GM19455 (cell line): ENCODE measurements around the gene ZNF473.

Experiments used
- ATAC-seq: cut with Tn5 transposase; IDR thresholded peaks from one replicate; pipeline ENCODE4 v1.9.1; 2021; ENCODE audit not compliant: unreplicated experiment

The ZNF473 gene

DNA sequence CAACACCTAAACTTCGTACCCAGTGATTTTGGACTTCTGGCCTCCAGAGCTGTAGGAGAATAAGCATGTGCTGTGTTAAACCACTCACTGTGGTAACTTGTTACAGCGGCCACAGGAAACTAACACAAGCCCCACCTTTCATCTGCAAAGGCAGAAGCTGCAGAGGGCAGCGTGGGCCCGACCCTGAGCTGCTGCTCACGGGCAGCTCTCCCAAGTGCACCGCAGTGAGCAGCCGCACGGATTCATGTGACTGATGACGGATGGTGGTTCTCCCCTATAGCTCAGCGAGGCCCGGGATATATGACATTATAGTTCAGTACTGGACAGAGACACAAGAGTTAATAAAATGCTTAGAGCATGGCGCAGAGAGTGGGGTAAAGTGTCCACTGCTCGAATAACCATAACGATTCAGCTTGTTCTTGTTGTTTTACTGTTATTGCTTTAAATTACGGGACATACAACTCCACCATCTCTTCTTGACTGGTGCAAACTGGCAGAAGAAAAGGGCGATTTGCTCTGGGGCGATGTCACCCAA lies 22.5 kb upstream of the ZNF473 start:
- ATAC-seq, result no peak

DNA sequence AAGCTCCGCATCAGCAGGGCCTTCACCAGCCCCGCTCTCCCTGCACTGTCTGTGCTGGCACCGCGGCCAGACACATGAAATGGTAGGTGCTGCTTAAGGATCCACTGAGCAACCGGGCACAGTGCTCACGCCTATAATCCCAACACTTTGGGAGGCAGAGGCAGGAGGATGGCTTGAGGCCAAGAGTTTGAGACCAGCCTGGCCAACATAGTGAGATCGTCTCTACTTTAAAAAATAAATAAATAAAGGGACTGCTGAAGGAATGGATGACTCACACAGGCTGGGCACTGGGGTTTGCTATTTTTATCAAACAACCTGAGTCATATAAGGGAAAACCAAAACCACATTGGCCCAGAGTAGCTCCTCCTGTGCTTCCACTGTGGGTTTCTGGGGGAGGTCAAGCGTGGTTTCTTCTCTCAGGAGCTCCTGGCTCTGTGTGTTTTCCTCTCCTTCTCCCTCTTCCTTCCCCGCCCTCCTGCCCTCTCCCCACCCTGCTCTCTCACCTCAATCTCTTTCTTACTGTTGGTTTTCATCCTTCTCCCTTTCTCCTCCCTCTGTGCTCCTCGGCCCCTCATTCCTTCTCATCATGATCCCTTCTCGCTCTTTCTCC lies 21.9 kb upstream of the ZNF473 start:
- no peak for ATAC-seq

DNA sequence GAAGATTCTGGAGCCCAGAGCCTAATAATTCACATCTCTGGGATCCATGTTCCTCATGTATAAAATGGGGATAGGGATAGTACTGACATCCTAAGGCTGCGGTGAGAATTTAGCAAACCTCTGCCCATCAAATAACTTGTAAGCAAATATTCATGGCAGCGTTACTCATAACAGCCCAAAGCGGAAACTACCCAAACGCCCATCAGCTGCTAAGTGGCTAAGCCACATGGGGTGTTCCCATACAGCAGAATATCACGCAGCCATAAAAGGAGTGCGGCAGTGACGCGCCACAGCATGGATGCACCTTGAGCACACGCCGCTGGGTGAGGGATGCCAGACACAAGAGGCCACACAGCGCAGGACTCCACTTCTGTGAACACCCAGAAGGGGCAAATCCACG lies 20.4 kb upstream of the ZNF473 start:
- no peak for ATAC-seq

DNA sequence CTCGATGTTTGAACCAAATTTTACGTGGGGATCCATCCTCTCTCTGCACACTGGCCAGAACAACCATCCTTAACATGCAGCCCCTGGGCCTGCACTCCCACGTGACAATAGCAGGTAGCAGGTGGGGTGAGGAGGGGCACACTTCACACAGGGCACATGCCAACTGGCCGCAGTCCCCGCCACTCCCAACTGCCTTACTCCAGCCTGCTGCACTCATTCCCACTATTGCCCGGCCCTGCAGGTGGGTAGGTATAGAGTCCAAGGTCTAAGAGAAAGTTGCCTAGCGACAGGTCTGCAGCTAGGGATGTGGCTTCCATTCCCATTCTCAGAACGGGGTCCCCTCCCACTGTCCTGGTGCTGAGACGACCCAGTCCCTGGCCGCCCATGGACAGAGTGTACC lies 18.6 kb upstream of the ZNF473 start:
- ATAC-seq, result no peak

DNA sequence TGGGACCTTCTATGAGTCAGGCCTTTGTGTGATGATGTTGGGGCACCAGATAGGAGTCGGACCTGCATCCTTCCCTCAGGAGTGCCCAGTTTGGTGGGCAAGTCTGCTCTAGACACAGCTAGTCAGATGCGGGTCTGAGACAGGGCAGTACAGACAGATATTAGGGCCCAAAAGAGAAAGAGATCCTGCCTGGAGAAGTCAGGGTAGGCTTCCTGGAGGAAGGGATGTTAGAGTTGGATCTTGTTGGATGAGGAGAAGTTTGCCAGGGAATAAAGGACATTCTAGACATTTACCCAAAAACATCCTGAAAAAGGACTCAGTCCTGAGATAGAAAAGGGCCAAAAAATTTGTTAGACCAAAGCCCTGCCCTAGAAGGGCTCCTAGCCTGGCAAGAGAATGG lies 17.9 kb upstream of the ZNF473 start:
- no peak for ATAC-seq

DNA sequence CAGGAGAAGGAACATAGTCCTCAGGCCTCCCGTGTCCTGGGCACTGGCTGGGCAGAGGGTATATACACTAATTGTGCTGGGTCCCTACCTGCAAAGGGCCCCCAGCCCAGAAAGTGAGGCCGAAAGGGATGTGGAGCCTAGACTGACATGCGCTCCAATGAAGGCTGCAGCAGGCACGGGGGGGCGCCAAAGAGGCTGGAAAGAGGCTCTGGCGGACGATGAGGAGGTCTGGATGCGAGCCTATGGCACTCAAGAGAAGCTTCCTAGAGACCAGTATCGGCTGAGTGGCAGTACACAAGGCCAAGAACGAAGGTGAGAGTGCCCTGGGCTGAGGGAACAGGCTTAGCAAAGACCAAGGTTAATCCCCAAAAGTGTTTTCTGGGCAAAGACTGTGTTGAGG lies 17.3 kb upstream of the ZNF473 start:
- ATAC-seq, result no peak

DNA sequence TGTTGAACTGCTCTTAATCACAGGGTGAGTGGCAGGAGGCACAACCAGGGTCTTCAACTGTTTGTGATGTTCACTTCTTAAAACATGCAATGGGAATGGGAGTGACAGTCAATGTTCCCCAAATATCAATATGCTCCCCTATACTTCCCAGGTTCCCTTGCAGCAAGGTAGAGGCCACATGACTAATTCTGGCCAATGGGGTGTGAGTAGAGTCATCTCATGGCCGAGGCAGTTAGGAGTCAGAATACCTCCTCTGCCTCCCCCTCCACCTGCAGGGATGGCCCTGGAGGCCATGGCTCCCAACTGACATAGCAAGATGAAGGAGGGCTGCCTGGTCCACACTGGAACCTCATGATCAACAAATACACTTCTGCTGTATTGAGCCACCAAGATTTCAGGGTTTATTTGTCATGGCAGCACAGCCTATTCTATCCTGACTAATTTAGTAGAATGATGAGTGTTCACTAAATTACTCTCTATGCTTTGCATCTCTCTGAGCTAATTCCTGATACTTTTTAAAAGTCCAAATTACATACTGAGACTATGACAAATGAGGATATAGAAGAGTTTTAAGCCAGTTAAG lies 9.5 kb upstream of the ZNF473 start:
- no peak for ATAC-seq

DNA sequence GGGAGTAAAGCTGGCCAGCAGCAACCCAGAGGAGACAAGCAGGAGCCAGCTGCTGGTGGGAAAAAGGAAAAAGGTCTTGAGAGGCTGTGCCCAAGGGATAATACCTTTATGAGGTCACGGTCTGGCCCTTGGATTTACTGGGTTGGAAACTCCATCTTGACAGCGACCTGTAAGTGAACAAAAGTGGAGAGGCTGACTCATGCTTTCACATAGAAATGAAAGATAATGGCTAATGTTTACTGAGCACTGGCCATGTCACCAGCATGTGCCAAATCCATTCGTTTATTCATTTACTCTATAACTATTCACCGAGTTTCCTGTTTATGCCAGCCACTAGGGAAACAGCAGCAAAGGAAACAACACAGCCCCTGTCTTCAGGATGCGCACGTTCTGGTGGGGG lies 5.3 kb upstream of the ZNF473 start:
- ATAC-seq, result no peak

DNA sequence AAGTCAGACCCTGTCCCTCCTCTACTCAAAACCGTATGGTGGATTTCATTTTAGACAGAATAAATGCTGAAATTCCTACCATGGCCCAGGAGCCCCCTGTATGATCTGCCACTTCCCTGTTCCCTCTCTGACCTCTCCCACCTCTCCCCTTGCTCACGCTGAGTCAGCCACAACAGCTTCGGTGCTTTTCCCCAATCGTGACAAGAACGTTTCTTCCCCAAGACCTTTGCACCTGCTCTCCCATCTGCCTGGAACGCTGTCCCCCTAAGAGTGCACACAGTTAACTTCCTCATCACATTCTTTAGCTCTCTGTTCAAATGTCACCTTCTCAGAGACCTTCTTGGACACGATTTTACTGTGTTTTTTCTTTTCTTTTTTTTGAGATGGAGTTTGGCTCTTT lies 3.0 kb upstream of the ZNF473 start:
- no peak for ATAC-seq

DNA sequence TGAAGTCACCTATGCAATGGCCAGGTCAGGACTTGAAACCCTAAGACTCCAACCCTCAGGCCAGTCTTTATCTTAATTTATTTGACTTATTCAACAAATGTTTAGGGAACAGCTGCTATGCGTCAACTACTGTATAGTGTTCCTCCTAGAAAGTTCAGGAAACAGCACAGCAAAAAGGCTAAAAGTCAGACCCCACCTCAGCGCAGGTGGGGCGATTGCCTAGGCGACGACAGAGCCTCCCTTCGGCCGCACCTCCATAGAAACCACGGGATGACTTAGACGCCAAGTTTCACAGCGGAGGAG lies 1.1 kb upstream of the ZNF473 start:
- ATAC-seq, result peak; percentile 2

DNA sequence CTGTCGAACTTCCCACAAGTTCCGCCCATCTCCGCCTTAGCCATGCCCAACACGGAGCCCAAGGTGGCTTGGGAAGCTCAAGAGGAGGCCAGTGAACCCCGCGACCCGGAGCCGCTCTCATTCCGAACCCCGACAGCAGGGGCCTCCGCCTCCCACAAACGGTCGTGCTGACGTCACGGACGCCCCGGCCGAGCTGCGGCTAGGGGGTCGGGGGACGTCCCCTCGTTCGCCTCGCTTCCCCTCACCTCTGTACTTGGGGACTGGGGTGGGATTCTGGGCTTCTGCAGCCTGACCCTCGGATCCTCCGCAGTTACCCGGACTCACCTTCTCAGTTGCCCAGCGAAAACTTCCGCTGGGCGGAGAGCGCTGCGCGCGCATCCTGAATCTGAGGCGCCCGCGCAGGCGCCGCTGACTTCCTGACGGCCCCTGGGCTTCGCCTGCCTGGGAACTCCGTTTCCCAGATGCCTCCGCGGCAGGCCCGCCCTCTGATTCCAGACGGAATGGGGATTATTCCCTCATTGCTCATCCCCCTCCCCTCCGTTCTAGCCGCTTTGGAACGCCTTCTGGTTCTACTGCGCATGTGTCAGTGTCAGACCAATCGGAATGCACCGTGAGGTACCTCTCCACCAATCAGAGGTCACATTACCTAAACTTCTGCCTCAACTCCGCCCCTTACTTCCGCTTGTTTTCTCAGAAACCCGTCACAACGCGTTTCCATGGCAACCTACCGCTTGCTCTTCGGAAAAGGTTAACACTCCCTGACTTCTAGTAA lies 597 bp upstream of the ZNF473 start, which contains the start of gene VRK3:
Gene VRK3, minus strand, starts transcription at position 351 of the 772 bp plus-strand sequence. CDS start 9,210 bp downstream, outside the sequence.
- peak; percentile 77 for ATAC-seq

DNA sequence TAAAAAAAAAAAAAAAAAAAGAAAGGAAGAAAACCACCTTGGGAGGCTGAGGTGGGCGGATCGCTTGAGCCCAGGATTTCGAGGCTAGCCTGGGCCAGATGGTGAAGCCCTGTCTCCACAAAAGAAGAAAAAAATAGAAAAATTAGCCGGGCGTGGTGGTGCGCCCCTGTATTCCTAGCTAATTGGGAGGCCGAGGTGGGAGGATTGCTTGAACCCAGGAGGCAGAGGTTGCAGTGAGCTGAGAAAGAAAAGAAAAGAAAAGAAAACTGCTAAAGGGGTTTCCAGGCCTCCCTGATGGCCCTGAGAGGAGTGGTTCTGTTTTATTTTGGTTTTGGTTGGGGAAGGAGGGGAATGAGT lies 723 bp downstream of the ZNF473 start:
- ATAC-seq, result no peak

DNA sequence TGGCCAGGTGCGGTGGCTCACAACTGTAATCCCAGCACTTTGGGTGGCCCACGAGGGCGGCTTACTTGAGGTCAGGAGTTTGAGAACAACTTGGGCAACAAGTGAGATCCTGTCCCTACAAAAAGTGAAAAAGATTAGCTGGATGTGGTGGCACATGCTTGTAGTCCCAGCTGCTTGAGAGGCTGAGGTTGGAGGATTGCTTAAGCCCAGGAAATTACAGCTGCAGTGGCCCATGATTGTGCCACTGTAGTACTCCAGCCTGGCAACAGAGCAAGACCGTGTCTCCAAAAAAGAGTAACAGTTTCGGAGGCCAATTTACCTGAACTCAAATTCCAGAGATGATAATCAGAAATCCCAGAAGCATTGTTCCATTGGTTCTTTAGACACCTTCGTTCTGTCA lies 4.4 kb downstream of the ZNF473 start:
- ATAC-seq, result no peak

DNA sequence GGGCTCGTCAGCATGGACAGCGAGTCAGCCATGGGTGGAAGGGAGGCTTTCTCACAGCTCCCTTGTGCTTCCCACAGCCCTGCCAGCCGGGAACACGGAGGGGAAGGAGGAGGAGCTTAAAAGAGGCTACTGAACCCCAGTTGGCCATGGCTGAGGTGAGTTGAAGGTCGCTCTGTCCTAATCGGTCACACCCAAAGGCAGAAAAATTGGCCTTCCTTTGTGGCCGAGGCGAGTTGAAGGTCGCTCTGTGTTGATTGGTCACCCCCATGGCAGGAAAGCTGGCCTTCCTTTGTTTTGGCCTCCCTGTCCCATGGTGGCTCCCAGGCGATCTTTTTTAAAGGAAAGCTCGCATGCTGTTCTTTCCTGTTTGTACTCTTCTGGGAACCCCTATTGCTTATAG lies 5.1 kb downstream of the ZNF473 start:
- ATAC-seq, result no peak

DNA sequence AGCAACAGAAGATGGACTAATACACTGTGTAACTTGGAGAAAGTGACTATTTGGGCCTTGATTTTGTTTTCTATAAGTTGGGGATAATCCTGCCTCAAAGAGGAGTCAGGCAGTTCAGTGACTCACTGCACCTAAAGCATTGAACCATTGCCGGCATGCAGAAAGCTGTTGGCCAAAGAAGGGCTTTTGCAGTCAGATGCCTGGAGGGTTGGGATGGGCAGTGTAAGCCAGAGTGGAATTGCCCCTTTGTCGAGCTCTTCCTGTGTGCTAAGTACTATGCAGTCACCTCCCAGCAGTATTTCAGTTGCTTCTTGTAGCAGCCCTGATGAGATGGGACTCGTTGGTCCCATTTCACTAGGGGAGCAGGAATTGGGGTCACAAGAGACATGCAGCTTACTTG lies 11.1 kb downstream of the ZNF473 start:
- no peak for ATAC-seq

DNA sequence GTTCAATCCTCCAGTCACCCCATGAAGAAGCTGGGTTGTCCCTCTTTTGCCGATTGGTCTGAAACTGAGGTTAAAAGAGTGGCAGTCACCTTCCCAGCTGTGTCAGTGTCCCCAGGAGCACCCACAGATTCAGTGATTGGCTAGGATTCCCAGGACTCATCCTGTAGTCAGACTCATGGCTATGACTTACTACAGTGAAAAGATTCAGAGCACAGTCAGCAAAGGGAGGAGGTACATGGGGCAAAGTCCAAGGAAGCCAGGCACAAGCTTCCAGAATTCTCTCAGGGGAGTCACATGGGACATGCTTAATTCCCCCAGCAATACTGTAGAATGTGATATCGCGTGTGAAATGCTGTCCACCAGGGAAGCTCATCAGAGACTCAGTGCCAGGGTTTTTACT lies 14.2 kb downstream of the ZNF473 start:
- no peak for ATAC-seq

DNA sequence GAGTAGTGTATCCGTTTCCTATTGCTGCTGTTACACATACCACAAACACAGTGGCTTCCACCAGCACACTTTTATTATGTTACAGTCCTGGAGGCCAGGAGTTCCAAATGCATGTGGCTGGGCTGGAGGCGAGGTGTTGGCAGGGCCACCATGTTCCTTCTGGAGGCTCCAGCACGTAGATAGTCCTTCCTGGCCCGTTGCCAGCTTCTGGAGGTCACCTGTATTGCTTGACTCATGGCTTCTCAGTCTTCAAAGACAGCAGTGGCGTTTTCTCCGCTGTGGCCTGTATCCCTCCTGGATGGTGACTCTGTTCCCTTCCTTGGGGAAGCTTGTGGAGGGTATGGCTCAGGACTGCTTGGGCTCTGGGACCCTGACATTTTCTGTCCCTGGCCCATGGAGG lies 15.2 kb downstream of the ZNF473 start:
- ATAC-seq, result no peak

DNA sequence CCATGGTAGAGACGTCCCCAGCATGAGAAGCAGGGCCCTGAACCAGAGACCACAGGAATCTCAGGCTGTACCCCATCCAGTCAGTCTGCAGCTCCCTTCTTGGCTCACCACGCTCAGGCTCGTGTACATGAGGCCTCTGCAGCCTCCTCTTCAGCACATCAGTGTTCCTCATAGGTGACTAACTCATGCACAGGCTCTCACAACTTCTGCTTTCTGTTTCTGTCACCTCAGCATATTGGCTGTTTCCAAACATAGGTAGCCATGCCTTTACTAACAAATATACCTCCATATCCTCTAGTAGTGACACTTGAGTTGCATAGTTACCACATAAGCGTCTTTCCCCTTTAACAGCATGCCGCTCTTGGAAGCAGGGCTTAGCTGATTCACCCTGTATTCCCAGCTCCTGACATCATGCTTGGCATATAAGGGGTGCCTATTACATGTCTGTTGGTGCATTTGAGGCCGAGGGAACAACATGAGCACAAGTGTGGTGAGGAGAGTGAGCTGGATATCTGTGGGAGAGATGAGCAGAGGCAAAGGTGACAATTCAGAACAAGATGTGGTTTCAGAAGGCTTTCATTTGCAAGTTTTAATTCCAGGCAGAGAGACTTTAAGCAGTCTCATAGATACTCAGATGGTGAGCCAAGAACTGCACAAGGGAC lies 16.7 kb downstream of the ZNF473 start:
- ATAC-seq, result no peak

DNA sequence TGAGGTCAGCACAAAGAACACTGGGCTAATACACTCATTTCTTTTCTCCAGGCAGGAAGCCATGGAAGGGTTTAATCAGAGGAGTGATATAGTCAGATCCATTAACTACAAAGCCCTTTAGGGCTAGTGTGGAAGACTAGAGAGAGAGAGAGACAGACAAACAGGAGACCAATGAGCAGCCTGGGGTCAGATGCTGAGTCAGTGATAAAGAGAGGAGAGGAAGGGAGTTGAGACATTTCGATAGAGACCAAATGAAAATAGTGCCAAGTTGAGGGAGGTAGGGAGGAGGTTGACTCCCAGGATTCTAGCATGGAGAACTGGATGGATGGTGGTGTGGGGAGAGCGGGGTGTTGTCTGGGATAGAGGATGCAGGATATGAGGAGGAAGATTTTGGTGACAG lies 18.2 kb downstream of the ZNF473 start:
- ATAC-seq, result no peak

DNA sequence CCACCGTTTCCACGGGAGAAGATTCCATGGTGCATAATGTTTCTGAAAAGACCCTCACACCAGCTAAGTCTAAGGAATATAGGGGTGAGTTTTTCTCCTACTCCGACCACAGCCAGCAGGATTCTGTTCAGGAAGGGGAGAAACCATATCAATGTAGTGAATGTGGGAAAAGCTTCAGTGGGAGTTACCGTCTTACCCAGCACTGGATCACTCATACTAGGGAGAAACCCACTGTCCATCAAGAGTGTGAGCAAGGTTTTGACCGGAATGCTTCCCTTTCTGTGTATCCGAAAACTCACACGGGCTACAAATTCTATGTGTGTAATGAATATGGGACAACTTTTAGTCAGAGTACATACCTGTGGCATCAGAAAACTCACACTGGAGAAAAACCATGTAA lies 19.1 kb downstream of the ZNF473 start:
- no peak for ATAC-seq

DNA sequence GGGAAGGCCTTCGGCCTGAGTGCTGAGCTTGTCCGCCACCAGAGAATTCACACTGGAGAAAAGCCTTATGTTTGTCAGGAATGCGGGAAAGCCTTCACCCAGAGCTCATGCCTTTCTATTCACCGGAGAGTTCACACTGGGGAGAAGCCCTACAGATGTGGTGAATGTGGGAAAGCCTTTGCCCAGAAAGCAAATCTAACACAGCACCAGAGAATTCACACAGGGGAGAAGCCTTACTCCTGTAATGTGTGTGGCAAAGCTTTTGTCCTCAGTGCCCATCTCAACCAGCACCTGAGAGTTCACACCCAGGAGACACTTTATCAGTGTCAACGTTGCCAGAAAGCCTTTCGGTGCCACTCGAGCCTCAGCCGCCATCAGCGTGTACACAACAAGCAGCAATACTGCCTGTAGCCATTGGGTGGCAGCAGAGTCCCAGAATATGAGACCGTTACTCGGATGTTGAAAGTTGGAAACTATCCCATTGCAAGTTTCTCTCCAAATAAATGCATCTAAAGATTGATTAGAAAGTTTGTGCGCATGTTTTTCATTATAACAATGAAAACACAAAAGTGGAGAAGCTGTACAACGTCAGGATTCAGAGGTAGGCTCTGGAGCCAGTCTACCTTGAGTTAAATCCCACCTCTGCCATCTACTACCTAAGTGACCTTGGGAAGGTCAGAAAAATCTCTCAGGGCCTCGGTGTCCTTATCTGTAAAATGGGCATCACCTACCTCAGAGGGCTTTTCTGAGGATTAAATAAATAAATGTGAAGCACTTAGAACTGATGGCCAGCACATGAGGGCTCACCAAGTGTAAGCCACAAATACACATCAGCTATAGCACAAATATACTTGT lies 21.1 kb downstream of the ZNF473 start:
- ATAC-seq, result no peak
